ENCODE measurements around the gene PTPRN2. TPM values are rescaled to one million over a fixed set of nuclear protein-coding genes. Genes with fewer than 3 reads are reported as not detected.

PTPRN2 gene
- total RNA-seq, 1 experiment from 2014 or later, result 2.1 TPM

DNA sequence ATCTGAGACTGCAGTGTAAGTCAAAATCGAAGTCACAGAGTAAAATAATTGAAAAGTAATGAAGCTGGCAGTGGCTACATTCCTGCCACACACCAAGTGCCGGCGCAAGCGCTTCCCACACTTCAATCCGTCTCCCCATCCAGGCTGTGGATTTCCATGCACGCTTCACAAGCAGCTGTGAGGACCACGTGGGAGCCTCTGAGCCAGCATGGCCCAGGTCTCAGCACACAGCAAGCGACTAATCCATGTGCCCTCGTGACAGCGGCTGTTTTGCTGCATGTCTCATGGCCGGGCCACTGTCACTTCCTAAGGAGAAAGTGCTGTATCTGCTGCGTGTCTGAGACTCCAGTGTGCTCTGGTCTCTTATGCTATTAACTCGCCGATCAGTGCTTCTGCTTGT lies 683.9 kb downstream of the PTPRN2 start:
- CTCF ChIA-PET, result no interaction called here

More for the DNA sequence above, 683.9 kb downstream of the PTPRN2 start:
- intact Hi-C loops (cut with micrococcal nuclease), result no loop called here
- no peak overlapping the region for H3K27ac ChIP-seq (ENCODE audit: low read depth, low read length)
- H3K4me2 ChIP-seq (ENCODE audit: low read length), result no peak overlapping the region
- no peak for ATAC-seq
- TF ChIP-seq FOSL1 (IDR thresholded peaks at IDR 0.05; ENCODE audit: low read depth), result no peak
- no peak for TF ChIP-seq SP1 (IDR thresholded peaks at IDR 0.05; ENCODE audit: low read depth)
- TF ChIP-seq, protein P1, sequence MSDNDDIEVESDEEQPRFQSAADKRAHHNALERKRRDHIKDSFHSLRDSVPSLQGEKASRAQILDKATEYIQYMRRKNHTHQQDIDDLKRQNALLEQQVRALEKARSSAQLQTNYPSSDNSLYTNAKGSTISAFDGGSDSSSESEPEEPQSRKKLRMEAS (IDR thresholded peaks at IDR 0.05), result no peak
- TF ChIP-seq, protein P2, sequence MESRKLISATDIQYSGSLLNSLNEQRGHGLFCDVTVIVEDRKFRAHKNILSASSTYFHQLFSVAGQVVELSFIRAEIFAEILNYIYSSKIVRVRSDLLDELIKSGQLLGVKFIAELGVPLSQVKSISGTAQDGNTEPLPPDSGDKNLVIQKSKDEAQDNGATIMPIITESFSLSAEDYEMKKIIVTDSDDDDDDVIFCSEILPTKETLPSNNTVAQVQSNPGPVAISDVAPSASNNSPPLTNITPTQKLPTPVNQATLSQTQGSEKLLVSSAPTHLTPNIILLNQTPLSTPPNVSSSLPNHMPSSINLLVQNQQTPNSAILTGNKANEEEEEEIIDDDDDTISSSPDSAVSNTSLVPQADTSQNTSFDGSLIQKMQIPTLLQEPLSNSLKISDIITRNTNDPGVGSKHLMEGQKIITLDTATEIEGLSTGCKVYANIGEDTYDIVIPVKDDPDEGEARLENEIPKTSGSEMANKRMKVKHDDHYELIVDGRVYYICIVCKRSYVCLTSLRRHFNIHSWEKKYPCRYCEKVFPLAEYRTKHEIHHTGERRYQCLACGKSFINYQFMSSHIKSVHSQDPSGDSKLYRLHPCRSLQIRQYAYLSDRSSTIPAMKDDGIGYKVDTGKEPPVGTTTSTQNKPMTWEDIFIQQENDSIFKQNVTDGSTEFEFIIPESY (IDR thresholded peaks at IDR 0.05; ENCODE audit: extremely low read depth, insufficient replicate concordance, low read length), result no peak
- no peak for TF ChIP-seq TCF7L2 (IDR thresholded peaks at IDR 0.05; ENCODE audit: borderline replicate concordance, extremely low read depth, insufficient read depth, insufficient read length)
- TF ChIP-seq EZH2phosphoT487 (IDR thresholded peaks at IDR 0.05; ENCODE audit: borderline replicate concordance), result no peak
- TF ChIP-seq EGR1 (IDR thresholded peaks at IDR 0.05; ENCODE audit: low read depth), result no peak
- no peak for TF ChIP-seq SRF (IDR thresholded peaks at IDR 0.05; ENCODE audit: low read depth)
- TF ChIP-seq, protein P3, sequence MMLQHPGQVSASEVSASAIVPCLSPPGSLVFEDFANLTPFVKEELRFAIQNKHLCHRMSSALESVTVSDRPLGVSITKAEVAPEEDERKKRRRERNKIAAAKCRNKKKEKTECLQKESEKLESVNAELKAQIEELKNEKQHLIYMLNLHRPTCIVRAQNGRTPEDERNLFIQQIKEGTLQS (IDR thresholded peaks at IDR 0.05), result no peak
- no peak for TF ChIP-seq CBX3 (IDR thresholded peaks at IDR 0.05; ENCODE audit: low read depth)
- TF ChIP-seq CTCF (IDR thresholded peaks at IDR 0.05 in 2 of 3, conservative IDR thresholded peaks at IDR 0.05 in 1 of 3; ENCODE audit: borderline replicate concordance in 1 of 3, insufficient read depth in 1 of 3, low read depth in 2 of 3, low read length in 2 of 3), result no peak
- no peak for TF ChIP-seq ZNF274 (IDR thresholded peaks at IDR 0.05; ENCODE audit: low read depth, low read length)
- no peak for TF ChIP-seq YY1 (IDR thresholded peaks at IDR 0.05; ENCODE audit: extremely low read depth, insufficient replicate concordance, low read depth, low read length)
- no peak for TF ChIP-seq SIN3A (IDR thresholded peaks at IDR 0.05; ENCODE audit: low read depth)
- TF ChIP-seq ZFX (IDR thresholded peaks at IDR 0.05), result no peak
- TF ChIP-seq RAD21 (IDR thresholded peaks at IDR 0.05; ENCODE audit: low read depth), result no peak
- RAD21 ChIA-PET (ENCODE audit: low non-redundant PET in 1 of 2, low total read pairs in 2 of 2, uncharacterized antibody in 2 of 2, unreplicated experiment in 2 of 2), result no interaction called here
- H3K36me3 ChIP-seq (ENCODE audit: control insufficient read depth in 1 of 2, insufficient read depth in 2 of 2, low read length in 2 of 2), result no peaks in the 10 kb centered on the region
- no peaks in the 10 kb centered on the region for H3K9me2 ChIP-seq (ENCODE audit: insufficient read depth)
- H3K79me2 ChIP-seq (ENCODE audit: insufficient read depth, low read length), result no peaks in the 10 kb centered on the region
- H4K20me1 ChIP-seq (ENCODE audit: insufficient read depth), result no peaks in the 10 kb centered on the region
- DNase-seq (ENCODE audit: low read depth, low spot score), result no peak
- H2AFZ ChIP-seq (ENCODE audit: low read depth, low read length, poor library complexity, severe bottlenecking), result no peak overlapping the region
- POLR2A ChIA-PET, result no interaction called here
- no peak overlapping the region for H3K4me3 ChIP-seq (replicated peaks in 1 of 2; ENCODE audit: low read depth in 1 of 2, low read length in 2 of 2)
- H3K9me3 ChIP-seq (ENCODE audit: control insufficient read depth in 1 of 2, insufficient read depth in 1 of 2, low read depth in 1 of 2, low read length in 2 of 2), result no peaks in the 10 kb centered on the region
- no peaks in the 10 kb centered on the region for H3K27me3 ChIP-seq (ENCODE audit: insufficient read depth, low read length)
- peaks cover 0 to 7% of the 10 kb centered on the region in 2 experiments; a peak in 2 of 4 replicates for H3K4me1 ChIP-seq (ENCODE audit: control insufficient read depth in 1 of 2, insufficient read depth in 2 of 2, low read length in 2 of 2)
- H3K9ac ChIP-seq (ENCODE audit: low read length), result no peak overlapping the region
- BruUV-seq (replicated peaks), result no TSS peak
